ENCODE measurements around the gene STPG1. TPM values are rescaled to one million over a fixed set of nuclear protein-coding genes. Genes with fewer than 3 reads are reported as not detected.

The STPG1 gene
- total and polyA plus RNA-seq, 9 of the 15 experiments (the other 6 are each of a cell fraction or from before 2014, with no cell fraction given): 5.0 to 11.9 (median 8.3) TPM

DNA sequence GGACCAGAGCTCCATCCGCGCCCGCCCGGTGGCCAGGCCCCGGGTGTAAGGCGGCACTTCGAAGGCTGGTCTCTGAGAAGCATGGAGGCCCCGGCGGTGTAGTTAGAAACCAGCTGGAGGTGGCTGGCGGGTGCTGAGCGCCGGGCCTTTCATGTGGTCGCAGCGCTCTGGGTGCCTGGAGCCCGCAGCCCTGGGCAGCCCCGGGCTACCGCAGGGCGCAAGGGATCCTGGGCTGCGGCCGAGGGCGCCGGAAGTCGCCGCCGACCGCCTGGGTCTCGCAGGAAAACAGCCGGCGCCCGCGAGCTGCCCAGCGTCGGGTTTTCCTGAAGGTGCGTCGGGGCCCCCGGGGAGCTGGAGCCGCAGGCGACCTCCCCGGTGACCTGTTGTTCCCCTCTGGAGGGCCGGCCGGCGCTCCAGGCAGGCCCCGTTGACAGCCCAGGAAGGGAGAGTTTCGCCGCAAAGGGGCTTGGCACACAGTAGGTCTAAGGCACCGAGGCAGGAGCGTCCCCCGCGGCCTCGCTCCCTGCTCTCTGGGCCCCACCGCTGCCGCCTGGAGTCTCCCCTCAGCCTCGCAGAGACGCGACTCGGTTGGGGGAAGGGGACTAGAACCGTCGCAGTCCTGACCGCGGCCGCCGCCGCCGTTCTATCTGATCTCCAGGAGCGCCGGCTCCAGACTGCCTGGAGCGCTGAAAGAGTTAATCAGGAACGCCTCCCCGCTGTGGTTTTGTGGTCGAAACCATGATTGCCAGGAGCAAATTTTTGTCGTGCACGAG lies 91.7 kb downstream of the STPG1 start (continued):
- TF ChIP-seq, protein P1, sequence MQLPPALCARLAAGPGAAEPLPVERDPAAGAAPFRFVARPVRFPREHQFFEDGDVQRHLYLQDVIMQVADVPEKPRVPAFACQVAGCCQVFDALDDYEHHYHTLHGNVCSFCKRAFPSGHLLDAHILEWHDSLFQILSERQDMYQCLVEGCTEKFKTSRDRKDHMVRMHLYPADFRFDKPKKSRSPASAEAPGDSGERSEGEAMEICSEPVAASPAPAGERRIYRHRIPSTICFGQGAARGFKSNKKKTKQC (CRISPR knock-in tag; IDR thresholded peaks at IDR 0.05): no peak
- TF ChIP-seq, protein P2, sequence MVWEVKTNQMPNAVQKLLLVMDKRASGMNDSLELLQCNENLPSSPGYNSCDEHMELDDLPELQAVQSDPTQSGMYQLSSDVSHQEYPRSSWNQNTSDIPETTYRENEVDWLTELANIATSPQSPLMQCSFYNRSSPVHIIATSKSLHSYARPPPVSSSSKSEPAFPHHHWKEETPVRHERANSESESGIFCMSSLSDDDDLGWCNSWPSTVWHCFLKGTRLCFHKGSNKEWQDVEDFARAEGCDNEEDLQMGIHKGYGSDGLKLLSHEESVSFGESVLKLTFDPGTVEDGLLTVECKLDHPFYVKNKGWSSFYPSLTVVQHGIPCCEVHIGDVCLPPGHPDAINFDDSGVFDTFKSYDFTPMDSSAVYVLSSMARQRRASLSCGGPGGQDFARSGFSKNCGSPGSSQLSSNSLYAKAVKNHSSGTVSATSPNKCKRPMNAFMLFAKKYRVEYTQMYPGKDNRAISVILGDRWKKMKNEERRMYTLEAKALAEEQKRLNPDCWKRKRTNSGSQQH (CRISPR knock-in tag; IDR thresholded peaks at IDR 0.05): no peak
- TF ChIP-seq E2F8 (IDR thresholded peaks at IDR 0.05; ENCODE audit: low read depth, partially characterized antibody): no peak
- TF ChIP-seq RNF2 (IDR thresholded peaks at IDR 0.05): peak; percentile 94
- TF ChIP-seq PTTG1 (tag; IDR thresholded peaks at IDR 0.05; ENCODE audit: low read depth): no peak
- TF ChIP-seq, protein P3, sequence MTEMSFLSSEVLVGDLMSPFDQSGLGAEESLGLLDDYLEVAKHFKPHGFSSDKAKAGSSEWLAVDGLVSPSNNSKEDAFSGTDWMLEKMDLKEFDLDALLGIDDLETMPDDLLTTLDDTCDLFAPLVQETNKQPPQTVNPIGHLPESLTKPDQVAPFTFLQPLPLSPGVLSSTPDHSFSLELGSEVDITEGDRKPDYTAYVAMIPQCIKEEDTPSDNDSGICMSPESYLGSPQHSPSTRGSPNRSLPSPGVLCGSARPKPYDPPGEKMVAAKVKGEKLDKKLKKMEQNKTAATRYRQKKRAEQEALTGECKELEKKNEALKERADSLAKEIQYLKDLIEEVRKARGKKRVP (CRISPR knock-in tag; IDR thresholded peaks at IDR 0.05): no peak
- no peak for TF ChIP-seq ZNF347 (CRISPR knock-in tag; IDR thresholded peaks at IDR 0.05; ENCODE audit: low read depth)
- peak; percentile 45 for TF ChIP-seq PCBP1 (IDR thresholded peaks at IDR 0.05; ENCODE audit: low read depth, low read length, poor library complexity, severe bottlenecking)
- peak; percentile 71 for TF ChIP-seq NCOR1 (IDR thresholded peaks at IDR 0.05)
- TF ChIP-seq NR1H2 (CRISPR knock-in tag; IDR thresholded peaks at IDR 0.05): no peak
- TF ChIP-seq DIDO1 (tag; IDR thresholded peaks at IDR 0.05; ENCODE audit: low read depth): no peak
- peak; percentile 87 to 89 for TF ChIP-seq KDM1A (IDR thresholded peaks at IDR 0.05)
- no peak for TF ChIP-seq NONO (IDR thresholded peaks at IDR 0.05; ENCODE audit: low read depth in 2 of 2, low read length in 1 of 2)
- TF ChIP-seq ILF3 (IDR thresholded peaks at IDR 0.05; ENCODE audit: borderline replicate concordance): no peak
- peak; percentile 45; the same call in 1 of the 2 replicates for TF ChIP-seq CREB3L1 (IDR thresholded peaks at IDR 0.05; ENCODE audit: borderline replicate concordance, low read depth)
- TF ChIP-seq ZKSCAN3 (CRISPR knock-in tag; IDR thresholded peaks at IDR 0.05): no peak
- no peak for TF ChIP-seq ZNF184 (CRISPR knock-in tag; IDR thresholded peaks at IDR 0.05)
- no peak for TF ChIP-seq TBP (optimal IDR thresholded peaks at IDR 0.05; ENCODE audit: low read depth, low read length)
- no peak for TF ChIP-seq MED1 (CRISPR knock-in tag; IDR thresholded peaks at IDR 0.05; ENCODE audit: borderline replicate concordance)
- TF ChIP-seq GABPB1 (CRISPR knock-in tag; IDR thresholded peaks at IDR 0.05): peak; percentile 54; the same call in 1 of the 2 replicates
- TF ChIP-seq TEAD2 (tag; IDR thresholded peaks at IDR 0.05): no peak
- TF ChIP-seq SOX6 (IDR thresholded peaks at IDR 0.05): 0 out of 2 replicates have a peak, but pooled peaks have one; percentile 31
